Upper lobe of right lung (tissue), 1 donor: ENCODE measurements around the gene DLG2. TPM values are rescaled to one million over a fixed set of nuclear protein-coding genes. Genes with fewer than 3 reads are reported as not detected.

Experiments
- ATAC-seq: fragments of 200-7000 bp; cut with Tn5 transposase; one replicate; pipeline ENCODE4 v1.9.1; 2020; ENCODE audit warnings: mild to moderate bottlenecking, moderate library complexity
- DNase-seq: peaks from one replicate; pipeline ENCODE4 v3.0.0-alpha.2; 2020
- H3K27ac ChIP-seq: fragments of 200-600 bp; one replicate; pipeline ENCODE4 v1.8.0; 2022
- H3K27me3 ChIP-seq: fragments of 200-600 bp; one replicate; pipeline ENCODE4 v1.8.0; 2022; ENCODE audit warnings: mild to moderate bottlenecking
- H3K36me3 ChIP-seq: fragments of 200-600 bp; one replicate; pipeline ENCODE4 v1.8.0; 2022
- H3K4me1 ChIP-seq: fragments of 200-600 bp; one replicate; pipeline ENCODE4 v1.8.0; 2022
- H3K4me3 ChIP-seq: fragments of 200-600 bp; one replicate; pipeline ENCODE4 v1.8.0; 2022; ENCODE audit warnings: mild to moderate bottlenecking
- H3K9me3 ChIP-seq: fragments of 200-600 bp; one replicate; pipeline ENCODE4 v1.8.0; 2022
- CTCF ChIP-seq: fragments of 200-600 bp; IDR thresholded peaks from one replicate; pipeline ENCODE4 v1.8.0; 2022; ENCODE audit warnings: antibody characterized with exemption
- intact Hi-C: fragments of 100-400 bp; cut with DNase I; formaldehyde crosslinking; loops from one replicate; pipeline ENCODE4 v1.11.0; 2022
- total RNA-seq: library from RNA; stranded (reverse); fragmentation: NEBNext Ultra II Directional; extraction: Animal tissue kit (Norgen Biotek cat#: 25700); gene quantifications from one replicate; pipeline ENCODE4 v1.2.1, GENCODE V29; 2021
- donor health status: DM: no; HTN: yes; CAD: no; lungs with severe emphysema.

Gene DLG2
- total RNA-seq, 1 donor from 2014 or later = 9.7 TPM

GRCh38 chr11:84215672-84216071 is 1411.5 kb downstream of the DLG2 start:
- Histone ChIP-seq H3K36me3 (no peaks in the 10 kb centered on the region), H3K27me3 (no peaks in the 10 kb centered on the region), H3K9me3 (no peaks in the 10 kb centered on the region), H3K4me1 (no peaks in the 10 kb centered on the region), H3K27ac (no peak overlapping the region), H3K4me3 (no peak overlapping the region)
- intact Hi-C loops = no loop called here
- TF ChIP-seq CTCF = no peak
- ATAC-seq (no peak), DNase-seq (no peak)

GRCh38 chr11:84214557-84214956 is 1412.6 kb downstream of the DLG2 start:
- Histone ChIP-seq H3K27ac (no peak overlapping the region), H3K4me1 (no peaks in the 10 kb centered on the region), H3K4me3 (no peak overlapping the region), H3K27me3 (no peaks in the 10 kb centered on the region), H3K36me3 (no peaks in the 10 kb centered on the region), H3K9me3 (no peaks in the 10 kb centered on the region)
- intact Hi-C loops = no loop called here
- TF ChIP-seq CTCF = no peak
- DNase-seq (no peak), ATAC-seq (no peak)

- intact Hi-C loops = no loop called here
- no peak overlapping the region for H3K4me3 ChIP-seq
- no peak overlapping the region for H3K27ac ChIP-seq
- no peaks in the 10 kb centered on the region for H3K4me1 ChIP-seq
- H3K9me3 ChIP-seq = no peaks in the 10 kb centered on the region
- no peaks in the 10 kb centered on the region for H3K36me3 ChIP-seq
- no peak for DNase-seq
- H3K27me3 ChIP-seq = no peaks in the 10 kb centered on the region
- TF ChIP-seq CTCF = no peak
- ATAC-seq = no peak
Measured at GRCh38 chr11:84212468-84213390, 1414.4 kb downstream of the DLG2 start.

DNA sequence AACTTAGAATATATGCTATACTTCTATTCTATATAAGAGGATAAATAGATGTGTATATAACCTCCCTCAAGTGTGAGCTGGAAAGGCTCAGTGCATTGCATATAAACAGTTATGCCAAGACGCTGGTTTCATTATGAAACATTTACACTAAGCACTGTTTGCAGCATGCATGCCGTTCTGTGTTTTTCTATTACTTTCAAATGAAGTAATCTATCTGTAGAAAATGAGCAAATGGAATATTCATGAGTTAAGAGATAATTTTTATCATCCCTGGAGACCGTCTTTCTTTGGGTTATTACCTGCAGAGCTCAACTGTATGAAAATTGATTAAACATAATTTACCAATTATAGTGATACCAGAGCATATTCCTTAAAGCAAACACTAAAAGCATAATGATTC is 1415.2 kb downstream of the DLG2 start:
- intact Hi-C loops = no loop called here
- no peak for TF ChIP-seq CTCF
- DNase-seq (no peak), ATAC-seq (no peak)
- H3K4me1 ChIP-seq = no peaks in the 10 kb centered on the region
- H3K27ac ChIP-seq = no peak overlapping the region
- no peaks in the 10 kb centered on the region for H3K27me3 ChIP-seq
- no peak overlapping the region for H3K4me3 ChIP-seq
- no peaks in the 10 kb centered on the region for H3K36me3 ChIP-seq
- no peaks in the 10 kb centered on the region for H3K9me3 ChIP-seq

DNA sequence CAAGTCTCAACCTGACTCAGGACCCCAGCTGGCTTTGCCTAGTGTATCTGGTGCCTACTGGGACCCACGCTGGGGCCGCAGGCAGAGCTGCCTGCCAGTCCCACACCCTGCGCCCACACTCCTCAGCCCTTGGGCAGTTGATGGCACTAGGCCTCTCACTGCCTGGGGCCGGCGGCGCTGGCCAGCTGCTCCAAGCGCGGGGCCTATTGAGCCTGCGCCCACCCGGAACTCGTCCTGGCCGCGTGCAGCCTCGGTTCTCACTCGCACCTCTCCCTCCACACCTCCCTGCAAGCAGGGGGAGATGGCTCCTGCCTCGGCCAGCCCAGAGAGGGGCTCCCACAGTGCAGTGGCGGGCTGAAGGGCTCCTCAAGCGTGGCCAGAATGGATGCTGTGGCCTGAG is 1432.4 kb downstream of the DLG2 start:
- H3K4me1 ChIP-seq = no peaks in the 10 kb centered on the region
- H3K9me3 ChIP-seq = no peaks in the 10 kb centered on the region
- H3K27me3 ChIP-seq = no peaks in the 10 kb centered on the region
- no peak overlapping the region for H3K27ac ChIP-seq
- ATAC-seq = no peak
- no peak for TF ChIP-seq CTCF
- H3K4me3 ChIP-seq = no peak overlapping the region
- intact Hi-C loops = no loop called here
- DNase-seq = no peak
- H3K36me3 ChIP-seq = no peaks in the 10 kb centered on the region
